IPS DF 19.7 (cell line): Measurements from ENCODE around the gene PRELID3B.
"Not testable (repeated sequence)": the region's sequence is repeated elsewhere in the genome, so short reads cannot be mapped to it uniquely, and the experiment has no call there.

Experiments used
- DNase-seq: peaks from one replicate; pipeline ENCODE4 v3.0.0-alpha.2; 2013; ENCODE audit warnings: low read depth, low spot score

The PRELID3B gene

DNA sequence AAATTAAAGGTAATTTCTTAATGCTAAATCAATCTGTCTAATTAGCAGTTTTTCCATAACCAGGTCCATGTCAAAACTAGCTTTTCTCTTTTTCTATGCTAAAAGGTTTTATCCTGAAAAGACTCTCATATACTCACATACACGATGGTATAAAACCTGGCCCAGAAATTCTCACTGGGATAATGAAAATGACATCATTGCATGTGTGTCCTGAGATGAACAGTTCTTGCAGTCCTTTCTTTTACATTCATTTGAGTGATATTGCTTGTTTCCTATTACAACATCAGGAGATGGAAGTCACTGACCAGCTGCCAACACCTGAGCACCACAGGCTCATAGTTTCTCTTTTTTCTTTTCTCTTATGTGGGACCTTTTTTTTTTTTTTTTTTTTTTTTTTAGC, 7.9 kb upstream of the PRELID3B start:
- no peak for DNase-seq

- no peak for DNase-seq
Measured at GRCh38 chr20:59048681-59049030, 6.1 kb upstream of the PRELID3B start.

DNA sequence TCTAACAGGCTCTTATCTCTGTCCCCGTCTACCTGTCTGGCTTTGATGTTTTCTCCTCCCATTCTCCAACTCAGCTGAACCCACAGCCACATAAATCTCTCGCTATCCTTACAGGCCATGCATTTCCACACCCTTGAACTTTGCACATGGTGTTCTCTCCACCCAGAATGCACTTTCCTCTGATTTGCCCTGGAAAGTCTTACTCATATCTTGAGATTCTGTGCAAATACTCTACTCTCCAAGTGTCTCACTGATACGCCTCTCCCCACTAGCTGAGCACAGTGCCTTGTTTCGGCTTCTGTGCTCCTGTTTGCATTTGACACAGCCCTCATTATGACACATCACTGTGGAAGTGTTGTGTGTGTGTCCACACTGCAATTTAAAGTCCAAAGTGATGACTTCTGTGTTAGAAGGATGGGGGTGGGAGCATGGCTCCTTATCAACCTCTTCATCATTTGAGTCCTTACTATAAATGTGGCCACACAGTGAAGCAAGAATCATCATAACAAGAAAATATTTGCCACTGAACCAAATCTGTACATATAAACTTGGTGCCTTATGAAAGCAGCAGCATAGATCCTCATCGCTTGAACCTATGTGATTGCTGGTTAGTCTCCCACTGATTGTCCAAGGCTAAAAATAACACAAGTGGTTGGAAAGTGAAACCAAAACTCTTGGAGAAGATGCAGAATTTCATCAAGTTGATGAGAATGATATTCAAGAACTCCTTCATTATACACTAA, 5.5 kb upstream of the PRELID3B start:
- no peak for DNase-seq

DNA sequence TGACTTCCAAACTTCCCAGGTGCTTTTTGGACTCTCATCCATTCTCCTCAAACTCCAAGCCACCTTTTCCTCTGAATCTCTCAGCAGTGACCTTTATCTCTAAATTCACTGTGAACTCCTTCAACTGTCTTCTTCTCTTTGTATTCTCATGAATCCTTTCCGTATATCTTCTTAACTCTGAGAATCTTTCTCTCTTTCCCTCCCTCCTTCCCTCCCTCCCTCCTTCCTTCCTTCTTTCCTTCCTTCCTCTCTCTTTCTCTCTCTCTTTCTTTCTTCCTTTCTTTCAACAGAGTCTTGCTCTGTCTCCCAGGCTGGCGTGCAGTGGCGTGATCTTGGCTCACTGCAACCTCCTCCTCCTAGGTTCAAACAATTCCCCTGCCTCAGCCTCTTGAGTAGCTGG, 4.3 kb upstream of the PRELID3B start:
- no peak for DNase-seq

GRCh38 chr20:59044796-59045195, 2.2 kb upstream of the PRELID3B start:
- DNase-seq: no peak

DNA sequence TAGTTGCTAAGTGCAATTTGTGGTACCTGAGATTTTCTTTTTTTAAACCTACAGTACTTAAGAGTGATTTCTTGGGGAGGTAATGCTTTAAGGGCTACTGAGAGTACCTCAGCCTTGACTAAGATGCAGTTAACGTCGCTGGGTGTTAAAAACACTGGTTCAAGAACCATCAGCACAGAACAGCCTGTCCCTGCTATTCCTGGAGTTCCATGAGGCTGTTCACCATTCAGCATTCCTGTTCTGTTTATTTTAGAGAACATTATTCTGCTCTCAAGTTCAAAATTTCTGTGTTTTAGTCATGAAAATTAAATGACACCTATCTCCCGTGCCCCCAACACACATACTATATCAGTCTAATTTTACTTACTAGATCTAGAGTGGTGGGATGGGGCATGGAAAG, 1.7 kb upstream of the PRELID3B start:
- DNase-seq: no peak

- no peak for DNase-seq
Measured at GRCh38 chr20:59043698-59044097, 1.1 kb upstream of the PRELID3B start.

DNA sequence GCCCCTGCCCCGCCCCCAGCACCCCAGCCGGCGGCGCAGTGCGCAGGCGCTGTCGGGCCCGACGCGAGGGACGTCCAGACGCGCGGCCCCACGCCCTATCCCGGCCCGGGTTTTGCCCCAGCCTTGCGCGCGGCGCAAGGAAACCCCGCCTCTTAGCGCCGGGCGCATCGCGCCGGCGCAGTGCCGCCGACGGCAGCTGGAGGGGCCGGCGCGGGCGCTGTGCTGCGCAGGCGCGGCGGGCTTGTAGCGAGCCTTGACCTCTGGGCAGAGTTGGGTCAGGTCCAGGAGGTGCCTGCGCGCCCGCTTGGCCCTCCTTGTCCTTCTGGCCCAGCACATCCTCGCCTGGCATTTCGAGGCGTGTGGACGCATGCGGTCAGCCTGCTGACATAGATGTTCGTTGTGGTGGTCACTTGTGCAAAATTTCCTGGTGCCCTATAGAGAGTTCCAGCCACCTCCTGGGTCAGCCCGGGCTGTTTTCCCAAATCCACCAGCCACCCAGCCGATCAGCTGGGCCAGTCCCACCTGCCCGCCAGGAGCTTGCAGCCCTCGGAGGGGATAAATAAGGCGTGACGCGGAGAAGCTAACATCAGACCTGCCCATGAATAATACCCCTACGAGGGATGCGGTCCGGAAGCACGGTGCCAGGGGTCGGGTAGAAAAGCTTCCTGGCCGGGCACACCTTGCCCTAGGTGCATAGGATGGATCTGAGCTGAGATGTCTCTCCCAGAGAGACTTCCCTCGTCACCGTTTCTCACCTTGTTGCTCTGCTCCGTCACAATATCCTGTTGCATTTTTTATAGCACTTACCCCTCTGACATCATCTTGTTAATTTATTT, 428 bp upstream of the PRELID3B start:
- DNase-seq: no peak

- not testable (repeated sequence) for DNase-seq
Measured at GRCh38 chr20:59041487-59041886, 1.1 kb downstream of the PRELID3B start.

GRCh38 chr20:59040667-59041066, 1.9 kb downstream of the PRELID3B start:
- DNase-seq: no peak

DNA sequence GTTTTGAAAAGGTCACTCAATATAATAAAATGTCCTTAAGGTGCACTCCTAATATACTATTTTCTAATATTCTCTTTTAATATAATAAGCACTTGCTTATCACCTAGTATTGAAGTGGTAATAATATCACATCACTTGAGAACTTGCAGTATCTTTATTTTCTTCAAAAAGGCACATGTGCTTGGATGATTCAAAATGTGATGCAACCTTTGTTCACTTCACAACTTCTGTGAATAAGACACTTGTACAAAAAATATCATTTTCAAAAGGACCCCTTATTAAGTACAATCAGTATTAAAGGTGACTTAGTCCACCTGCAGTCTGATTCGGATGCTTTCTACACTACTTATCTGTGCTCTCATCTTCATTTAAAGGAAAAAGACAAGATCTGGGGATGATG, 3.4 kb downstream of the PRELID3B start:
- DNase-seq: no peak

DNA sequence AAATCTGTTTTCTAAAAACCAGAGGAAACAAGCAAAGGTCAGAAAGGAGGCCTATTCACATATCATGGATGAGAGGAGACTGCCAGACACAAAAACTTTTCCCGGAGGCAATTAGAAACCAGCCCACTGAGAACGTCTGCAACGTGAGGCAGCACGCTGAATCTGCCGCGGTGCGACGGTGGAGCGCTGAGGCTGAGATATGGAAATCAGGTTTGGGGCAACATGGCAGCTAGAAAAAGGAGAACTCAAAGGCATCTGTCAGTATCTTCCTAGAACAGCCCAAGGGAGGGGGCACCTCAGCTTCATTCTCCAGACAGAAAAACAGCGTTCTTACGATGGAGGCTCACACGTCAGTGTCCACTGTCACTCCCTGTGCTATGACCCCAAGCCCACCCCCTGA, 5.2 kb downstream of the PRELID3B start:
- DNase-seq: no peak

DNA sequence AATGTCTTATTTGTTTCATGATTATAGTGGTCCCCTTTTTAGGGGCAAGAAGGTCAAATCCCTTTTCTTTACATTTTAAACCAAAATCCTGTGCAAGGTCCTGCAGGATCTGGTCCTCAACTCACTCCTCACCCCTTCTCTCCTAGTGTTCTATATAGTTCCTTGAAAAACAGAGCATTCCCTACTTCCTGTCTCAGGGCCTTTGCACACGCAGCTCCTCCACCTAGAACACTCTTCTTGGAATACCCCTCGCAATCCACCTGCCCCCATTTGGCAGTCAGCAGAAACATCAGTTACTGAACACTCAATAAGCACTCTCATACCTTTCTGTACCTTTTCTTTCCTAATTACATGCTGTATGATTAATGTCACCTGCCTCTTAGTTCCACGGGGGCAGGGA, 7.2 kb downstream of the PRELID3B start:
- DNase-seq: no peak

DNA sequence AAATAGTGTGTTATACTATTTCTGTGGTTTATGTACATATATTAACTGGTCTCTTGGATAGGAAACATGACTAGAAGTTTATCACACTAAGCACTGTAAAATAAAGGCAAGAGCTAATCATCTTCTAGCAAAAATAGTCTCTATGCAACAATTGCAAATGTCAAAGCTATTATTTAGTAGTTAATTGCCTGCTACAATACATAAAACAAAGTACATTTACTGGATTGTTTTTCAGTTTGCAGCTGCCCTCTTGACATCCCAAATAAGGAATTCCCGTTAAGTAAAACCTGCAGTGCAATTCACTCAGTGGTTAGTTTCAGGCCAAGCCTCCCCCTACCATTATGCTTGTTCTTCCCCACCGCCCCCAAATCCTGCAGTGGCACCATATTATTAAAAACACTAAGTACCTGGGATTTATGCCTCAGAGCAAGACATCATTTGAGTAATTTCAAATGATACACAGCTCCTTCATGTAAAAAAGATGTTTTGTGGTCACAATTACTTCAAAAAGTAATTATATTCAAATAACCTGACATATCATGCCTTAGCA, 8.9 kb downstream of the PRELID3B start:
- DNase-seq: no peak

DNA sequence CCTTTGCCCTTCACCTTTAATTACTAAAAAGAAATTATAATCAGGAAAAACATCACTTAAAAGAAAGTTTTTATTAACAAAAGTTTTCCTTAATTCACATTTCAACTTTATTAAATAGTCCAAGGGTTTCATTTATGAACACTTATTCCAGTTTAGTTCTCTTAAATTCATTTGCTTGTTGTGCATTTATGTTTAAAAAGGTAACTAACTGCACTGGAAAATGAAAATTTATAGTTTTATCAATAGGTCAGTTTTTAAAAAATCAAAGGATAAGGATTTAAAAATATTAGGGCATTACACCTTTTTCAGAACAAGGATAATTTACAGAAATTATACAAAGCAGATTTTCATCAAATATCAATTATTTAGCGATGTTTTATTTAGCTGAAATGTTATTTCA, 9.5 kb downstream of the PRELID3B start:
- no peak for DNase-seq

DNA sequence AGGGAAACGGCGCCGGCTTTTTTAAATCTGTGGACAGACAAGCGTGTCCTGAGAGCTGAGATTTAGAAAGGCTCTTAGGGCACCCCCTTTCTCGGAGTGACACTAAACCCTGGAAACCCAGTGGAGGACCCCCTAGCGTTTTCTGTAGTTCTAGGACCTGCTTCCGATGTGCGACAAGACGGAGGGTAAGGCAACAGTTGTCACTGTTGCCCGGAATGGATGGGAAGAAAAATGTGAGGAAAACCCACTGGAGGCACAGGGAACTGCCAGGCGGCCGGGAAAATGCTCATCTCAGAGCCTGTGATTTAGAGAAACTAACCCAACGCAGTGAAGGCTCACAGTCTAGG, 9.9 kb downstream of the PRELID3B start:
- no peak for DNase-seq

DNA sequence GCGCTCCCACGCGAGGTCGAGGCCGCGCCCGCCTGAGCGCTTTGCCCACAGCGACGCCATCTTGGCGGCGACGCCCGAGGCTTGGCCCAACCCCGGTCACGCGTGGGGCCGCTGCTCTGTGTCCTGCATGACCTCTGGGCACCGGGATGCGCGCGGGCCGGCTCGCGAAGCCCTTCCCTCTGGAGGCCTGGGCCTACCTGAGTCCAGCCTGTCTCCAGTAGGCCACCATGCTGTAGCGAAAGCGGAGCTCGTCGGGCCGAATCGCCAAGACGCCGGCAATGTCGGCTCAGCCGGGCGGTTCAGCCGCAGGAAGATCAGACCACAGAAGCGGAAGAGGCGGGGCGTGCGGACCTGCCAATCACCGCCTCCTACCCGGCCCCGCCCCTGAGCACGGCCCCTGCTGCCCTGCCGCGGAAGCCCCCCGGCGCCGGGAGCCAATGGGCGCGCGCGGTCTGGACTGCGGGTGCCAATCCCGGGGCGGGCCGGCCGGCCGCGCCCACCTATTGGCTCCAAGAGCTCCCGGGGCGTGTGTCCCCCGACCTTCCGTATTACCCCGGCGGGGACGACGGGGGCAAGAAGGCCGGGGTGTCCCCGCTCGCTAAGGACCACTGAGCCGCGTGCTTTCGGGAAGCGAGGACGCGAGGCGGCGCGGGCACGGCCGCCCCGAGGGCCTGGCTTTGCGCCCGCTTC, 10.4 kb downstream of the PRELID3B start, which contains the start of gene ATP5F1E:
Gene ATP5F1E (minus strand): TSS at position 313 of the 690 bp plus-strand sequence. CDS start 84 bp downstream, at position 229.
- no peak for DNase-seq

- DNase-seq: no peak
Measured at GRCh38 chr20:59031564-59032022, 11.0 kb downstream of the PRELID3B start.

DNA sequence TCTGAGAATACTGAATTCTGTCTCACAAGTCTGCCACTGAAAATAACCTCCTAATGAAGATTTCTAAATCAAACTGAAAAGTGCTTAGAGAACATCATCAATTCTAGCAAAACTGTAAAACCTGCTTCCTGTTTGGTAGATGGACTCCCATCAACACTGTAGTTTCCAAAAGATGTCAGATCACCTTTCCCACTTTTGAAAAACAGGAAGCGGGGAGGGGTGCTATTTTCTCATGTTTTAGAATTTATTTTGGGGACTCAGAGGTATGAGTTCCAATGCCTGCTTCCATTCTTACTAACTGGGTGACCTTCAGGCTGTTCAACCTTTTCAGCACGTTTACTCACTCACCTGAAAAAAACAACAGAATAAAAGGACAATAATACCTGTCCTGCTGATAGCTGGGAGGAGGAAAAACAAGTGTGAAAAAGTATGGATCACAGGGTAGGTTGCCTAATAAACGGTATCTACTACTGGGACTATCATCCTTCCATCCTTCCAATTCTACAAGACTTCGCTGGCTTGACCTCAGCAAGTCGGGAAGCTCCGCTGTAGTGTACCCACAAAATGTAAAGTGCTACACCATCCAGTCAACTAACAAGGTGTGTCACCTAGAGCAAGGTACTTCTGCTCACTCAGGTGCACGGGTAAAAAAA, 11.5 kb downstream of the PRELID3B start:
- no peak for DNase-seq

- DNase-seq: no peak
Measured at GRCh38 chr20:59028812-59029211, 13.8 kb downstream of the PRELID3B start.

DNA sequence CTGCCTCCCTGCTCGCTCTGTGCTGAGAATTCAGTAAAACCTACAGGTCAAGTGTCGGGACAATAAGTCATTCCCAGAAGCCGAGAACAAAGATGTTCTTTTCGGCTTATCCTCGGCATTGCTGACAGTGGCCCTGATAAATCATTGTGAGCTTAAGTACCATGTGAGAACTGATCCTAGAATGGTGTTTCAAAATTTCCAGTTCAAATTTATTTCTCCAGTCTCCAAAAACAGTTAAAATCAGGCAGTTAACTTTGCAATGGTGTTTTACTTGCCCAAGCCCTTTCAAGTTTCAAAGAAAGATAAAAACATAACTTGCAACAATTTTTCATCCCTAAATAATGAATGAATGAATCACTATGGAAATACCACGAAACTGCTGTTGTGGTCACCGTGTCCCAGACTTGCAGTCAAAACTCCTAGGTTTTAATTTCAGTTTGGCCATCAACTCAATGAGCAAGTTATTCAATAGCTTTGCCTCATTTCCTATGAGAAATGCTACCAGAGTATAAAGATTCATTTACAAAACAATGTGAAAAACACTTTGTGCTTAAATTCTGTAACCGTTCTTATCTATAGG, 14.8 kb downstream of the PRELID3B start:
- DNase-seq: no peak
